DMS153 treated with DMSO at 0.1 percent for 48 hours (cell line): ENCODE measurements around the gene ERN2.
"Not testable (repeated sequence)": the region's sequence is repeated elsewhere in the genome, so short reads cannot be mapped to it uniquely, and the experiment has no call there.

Experiments
- DNase-seq: peaks from one replicate; lab custom pipeline; 2025; ENCODE audit not compliant: unreplicated experiment; lab: John Stamatoyannopoulos, UW

Gene ERN2

DNA sequence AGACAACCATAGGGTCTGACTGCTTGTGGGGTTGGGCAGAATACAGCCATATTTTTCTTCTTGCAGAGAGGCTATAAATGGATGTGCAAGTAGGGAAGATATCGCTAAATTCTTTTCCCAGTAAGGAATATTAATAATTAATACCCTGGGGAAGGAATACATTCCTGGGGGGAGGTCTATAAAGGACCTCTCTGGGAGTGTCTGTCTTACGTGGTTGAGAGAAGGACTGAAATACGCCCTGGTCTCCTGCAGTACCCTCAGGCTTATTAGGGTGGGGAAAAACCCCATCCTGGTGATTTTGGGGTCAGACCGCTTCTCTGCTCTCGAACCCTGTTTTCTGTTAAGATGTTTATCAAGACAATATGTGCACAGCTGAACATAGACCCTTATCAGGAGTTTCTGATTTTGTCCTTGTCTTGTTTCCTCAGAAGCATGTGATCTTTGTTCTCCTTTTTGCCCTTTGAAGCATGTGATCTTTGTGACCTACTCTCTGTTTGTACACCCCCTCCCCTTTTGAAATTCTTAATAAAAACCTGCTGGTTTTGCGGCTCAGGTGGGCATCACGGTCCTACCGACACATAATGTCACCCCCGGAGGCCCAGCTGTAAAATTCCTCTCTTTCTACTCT lies 9.7 kb upstream of the ERN2 start:
- DNase-seq, result not testable (repeated sequence)

DNA sequence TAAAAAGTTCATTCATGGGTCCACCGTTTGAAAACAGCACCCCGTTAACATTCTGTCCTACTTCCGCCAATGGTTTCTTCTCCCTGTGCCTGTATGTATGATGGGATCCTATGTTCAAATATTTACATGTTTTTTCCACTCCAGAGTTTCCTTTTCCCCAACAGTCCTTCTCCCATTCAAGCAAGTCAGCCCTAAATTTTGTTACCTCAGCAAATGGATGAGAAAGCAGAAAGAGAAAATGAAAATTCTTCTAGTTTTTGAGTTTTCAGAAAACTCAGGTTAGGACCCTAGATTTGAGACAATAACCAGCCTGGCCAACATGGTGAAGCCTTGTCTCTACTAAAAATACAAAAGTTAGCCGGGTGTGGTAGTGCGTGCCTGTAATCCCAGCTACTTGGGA lies 3.5 kb upstream of the ERN2 start:
- DNase-seq, result no peak

DNA sequence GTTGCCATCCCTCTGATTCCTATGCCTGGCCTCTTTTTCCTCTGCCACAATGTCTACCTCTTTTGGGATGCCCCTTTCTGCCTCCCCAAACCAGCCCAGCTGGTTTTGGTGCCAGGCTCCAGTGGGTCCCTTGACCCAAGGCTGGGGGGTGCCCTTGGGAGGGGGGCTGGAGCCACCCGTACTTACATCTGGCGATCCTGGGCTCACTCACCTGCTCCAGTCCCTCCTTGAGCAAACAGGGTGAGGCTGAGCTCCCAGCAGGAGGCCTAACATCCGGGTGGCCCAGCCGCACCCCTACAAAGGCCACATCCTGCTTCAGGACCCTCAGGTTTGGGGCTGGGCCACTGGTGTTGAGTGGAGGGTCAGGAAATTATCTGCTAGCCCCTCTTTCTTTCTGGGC lies 1.2 kb downstream of the ERN2 start:
- DNase-seq, result no peak

DNA sequence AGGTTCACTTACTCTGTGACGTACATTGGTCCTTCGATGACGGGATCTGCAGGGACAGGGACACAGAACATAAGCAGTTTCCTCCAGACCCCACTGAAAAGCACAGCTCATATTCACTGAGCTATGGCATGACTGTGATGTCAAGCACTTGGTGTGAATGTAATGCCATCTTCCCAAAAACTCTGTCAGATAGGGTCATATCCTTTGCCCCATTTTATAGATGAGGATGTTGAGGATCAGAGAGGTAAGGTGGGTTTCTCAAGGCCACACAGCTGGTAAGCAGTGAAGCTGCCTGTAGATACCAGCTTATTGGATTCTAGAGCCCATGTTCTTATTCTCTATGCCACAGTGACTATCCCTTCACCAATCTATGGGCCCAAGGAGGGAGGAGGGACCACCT lies 2.5 kb downstream of the ERN2 start:
- no peak for DNase-seq

DNA sequence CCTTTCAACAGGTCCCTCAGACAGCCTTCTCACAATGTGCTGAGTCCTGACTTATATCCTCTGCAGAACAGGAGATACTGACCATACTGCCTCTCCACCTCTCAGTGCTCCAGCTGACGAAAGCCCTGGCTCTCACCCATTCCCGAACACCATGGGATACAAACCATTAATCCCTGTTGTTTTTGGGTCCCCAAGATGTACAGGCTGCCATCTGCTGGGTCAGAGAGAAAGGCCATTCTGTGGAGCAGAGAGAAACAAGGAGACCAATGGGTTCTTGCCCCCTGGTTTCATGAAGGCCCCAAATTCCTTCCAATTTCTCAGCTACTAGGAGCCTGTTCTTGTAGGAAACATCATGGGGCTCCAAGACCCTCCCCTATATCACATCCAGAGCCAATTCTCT lies 3.0 kb downstream of the ERN2 start:
- DNase-seq, result no peak

DNA sequence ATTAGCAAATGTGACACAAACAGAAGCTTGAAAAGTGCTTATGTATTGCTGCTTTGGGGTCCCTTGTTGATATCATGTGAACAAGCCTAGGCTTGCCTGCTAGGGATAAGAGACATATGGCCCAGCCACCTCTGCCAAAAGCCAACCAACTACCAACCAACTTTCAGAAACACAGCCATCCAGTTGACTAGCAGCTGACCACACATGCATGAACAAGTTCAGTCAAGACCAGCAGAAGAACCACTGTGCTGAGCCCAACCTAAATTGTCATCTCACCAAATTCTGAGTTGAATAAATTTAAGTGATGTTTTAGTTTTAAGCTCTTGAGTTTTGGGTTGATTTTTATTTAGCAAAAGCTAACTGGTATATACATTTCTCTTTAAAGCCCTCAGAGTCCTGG lies 3.5 kb downstream of the ERN2 start:
- DNase-seq, result no peak

DNA sequence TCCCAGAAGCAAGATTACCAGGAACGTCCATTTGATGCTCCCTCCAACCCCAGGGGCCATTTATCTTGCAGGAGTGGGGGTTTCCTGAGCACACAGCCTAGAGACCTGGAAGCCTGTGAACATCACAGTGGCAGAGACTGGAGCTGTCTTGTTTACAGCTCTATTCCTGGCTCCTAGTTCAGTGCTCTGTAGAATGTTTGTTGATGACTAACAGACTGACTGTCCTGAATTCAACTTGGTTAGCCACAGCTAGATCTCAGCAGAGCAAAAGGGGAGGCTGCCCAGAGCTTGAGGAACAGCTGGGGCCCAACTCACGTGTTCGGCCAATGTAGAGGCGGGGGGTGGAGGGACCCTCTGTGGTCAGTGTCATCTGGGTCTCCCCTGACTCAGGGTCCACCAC lies 6.6 kb downstream of the ERN2 start:
- DNase-seq, result no peak

DNA sequence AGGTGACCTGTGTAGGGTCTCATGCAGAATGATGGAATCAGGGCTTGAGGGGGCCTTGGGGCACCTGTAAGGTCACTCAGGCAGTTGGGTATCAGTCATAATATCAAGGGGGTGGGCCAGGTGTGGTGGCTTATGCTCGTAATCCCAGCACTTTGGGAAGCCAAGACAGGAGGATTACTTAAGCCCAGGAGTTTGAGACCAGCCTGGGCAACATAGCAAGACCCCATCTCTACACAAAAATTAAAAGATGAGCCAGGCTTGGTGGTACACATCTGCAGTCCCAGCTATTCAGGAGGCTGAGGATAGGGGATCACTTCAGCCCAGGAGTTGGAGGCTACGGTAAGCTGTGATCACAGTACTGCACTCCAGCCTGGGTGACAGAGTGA lies 7.5 kb downstream of the ERN2 start:
- no peak for DNase-seq

DNA sequence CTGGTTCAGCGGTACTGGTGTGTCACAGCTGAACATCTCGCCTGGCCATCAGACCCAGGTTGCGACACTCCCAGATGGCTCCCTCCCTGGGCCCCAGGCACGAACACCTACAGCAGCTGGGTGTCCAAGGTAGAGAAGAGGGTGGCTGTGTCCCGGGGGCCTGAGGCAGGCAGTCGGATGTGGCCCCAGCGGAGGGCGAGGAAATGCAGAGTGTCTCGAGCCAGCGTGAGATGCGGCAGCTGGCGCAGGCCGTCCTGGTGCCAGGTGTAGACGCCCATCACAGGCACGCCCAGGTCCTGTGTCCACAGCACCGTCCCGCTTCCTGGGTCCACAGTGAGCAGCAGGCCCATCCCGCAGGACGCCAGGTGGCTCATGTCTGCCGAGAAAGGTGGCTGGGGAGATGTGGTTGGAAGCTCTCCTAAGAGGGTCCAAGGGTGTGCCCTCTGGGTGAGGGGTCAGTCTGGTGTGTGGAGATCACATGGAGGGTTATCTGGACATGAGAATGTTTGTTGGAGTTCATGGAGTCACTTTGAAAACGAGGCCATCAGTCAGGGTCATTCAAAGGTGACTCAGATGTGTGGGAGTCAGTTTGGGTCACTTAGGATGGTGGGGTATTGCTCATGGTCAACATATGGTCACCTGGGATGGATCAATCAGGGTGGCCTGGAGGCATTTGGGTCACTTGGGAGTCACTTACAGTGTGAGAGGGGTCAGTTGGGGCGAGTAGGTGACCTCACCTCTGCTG lies 8.1 kb downstream of the ERN2 start:
- DNase-seq, result no peak

DNA sequence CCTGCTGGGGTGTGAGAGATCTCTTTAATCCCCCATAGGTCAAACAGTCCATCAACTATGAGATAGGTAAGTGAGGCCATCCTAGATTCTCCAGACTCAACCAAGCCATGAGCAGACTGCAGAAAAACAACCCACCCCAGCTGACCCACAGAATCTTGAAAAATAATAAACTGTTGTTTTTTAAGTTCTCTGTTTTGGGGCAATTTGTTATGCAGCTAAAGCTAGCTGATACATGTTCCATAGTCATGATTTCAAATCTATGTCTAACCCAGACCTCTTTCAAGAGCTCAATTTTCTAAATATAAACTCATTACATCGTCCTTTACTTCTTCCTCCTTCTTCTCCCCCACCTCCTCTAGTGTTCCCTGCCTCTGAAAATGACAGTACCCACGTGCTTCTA lies 10.1 kb downstream of the ERN2 start:
- DNase-seq, result no peak

DNA sequence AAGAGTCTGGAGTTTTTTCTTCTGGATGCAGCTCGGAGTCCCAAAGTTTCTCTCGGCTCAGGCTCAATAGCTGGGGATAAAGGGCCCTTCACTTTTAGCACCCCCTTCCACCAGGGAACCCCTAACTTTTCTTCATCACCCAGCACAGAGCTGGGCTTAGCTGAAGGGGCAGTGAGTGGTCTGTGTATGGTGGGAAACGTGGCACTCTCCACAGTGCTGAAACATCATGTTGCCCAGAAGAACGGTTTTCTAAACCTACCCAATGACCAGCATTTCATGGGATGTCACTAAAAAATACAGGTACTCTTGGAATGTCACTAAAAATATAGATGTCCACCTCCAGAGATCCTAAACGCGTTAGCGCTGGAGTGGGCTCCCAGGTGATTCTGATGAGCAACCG lies 12.0 kb downstream of the ERN2 start:
- no peak for DNase-seq

DNA sequence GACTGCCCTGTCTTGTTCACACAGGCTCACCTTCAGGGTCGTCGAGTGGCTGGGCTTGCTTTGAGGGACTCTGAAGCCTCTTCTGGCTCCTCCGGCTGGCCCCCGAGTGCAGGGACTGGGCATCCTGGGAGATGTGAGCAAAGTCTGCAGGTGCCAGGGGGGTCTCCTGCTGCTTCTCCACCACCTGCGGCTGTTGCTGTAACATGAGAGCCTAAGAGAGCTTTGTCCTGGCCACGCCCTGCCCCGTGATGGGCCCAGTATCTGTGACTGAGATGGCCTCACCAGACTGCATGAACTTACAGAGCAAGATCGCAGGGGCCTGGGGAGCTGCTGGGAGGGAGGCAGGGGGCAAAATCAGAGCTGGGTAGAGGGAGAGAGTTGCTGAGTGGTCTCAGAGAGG lies 12.5 kb downstream of the ERN2 start:
- DNase-seq, result peak; percentile 10

DNA sequence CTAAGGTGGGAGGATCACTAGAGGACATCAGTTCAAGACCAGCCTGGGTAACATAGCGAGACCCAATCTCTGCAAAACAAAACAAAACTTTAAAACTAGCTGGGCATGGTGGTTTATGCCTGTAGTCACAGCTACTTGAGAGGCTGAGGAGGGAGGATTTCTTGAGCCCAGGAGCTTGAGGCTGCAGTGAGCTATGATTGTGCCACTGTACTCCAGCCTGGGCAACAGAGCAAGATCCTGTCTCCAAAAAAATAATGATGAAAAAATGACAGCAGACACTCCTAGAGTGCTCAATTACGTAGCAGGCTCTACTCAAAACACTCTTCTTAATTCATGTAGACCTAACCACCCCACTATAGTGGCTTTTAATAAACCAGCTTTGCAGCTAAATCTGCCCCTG lies 12.9 kb downstream of the ERN2 start:
- no peak for DNase-seq

DNA sequence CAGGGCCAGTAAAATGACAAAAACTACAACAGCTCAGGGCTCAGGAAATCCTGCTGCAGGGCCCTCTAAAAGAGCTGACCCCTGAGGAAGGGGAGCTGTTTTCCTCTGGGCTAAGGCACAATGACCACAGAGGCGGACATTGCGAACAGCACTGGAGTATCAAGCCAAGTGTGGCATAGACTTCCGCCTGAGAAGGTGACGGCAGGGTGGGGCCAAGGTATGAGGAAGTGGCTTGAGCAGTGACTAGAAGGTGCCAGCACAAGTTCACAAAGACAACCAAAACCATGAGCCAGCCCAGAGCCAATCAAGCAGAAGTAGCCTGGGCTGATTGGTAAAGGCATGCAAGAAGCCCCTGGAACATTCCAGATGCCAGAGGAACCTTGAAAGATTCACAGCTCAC lies 13.9 kb downstream of the ERN2 start:
- DNase-seq, result no peak

DNA sequence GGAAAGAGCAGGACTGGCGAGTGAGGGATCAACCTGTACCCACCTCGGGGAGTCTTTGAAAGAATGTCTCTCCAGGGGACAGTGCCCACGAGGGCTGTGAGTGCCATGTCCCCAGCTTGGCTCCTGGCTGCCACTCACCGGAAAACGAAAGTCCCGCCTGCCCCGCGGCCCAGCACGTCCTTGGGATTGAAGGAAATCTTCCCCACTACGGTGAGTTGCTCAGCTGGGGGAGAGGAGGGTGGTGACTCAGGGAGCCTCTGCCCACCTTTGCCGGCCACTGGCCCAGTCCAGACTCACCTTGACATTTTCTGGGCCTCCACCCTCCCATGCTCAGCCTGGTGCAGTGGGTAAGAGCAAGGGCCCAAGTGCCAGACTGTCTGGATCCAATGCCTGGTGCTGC lies 17.3 kb downstream of the ERN2 start:
- no peak for DNase-seq

DNA sequence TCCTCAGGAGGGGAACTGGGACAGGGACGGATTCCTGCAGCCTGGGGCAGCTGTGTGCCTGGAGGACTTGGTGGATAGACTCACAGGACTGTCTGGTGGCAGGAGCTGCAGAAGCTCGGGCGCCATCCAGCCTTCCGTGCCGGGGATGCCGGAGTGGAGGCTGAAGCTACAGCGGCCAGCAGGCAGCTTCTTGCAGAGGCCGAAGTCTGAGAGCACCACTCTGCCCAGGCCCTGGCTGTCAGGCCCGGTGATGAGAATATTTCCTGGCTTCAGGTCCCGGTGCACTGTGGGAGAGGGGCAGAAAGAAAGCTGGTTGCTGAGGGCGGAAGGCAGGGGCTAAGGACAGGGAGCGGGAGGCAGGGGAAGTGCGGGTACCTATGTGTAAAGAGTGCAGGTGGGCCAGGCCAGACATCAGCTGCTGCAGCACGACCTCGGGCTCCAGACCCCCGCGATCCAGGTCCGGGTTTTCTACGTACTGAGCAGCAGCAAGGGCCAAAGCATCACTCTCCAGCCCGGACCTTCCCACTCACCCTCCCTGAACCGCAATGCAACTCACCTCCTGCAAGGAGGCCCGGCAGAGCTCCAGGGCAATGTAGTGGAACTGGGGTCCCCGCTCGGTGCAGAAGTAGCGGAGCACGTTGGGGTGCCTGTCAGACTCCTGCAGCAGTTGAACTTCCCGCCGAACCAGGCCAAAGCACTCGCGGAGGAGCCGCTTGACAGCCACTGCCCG lies 18.2 kb downstream of the ERN2 start:
- no peak for DNase-seq

DNA sequence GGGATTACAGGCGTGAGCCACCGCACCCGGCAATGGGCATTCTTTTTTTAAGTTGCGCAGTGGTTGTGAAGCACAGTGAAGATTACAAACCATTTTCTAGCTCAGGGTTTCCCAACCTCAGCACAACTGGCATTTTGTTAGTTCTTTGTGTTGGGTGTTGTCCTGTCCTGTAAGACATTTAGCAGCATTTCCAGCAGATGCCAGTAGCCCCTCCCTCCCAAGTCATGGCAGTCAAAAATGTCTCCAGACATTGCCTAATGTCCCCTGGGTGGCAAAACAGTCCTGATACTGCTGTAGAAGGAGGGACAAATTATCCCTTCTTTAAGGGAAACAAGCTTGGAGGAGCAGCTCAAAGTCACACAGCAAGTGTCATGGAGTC lies 18.8 kb downstream of the ERN2 start:
- DNase-seq, result no peak

DNA sequence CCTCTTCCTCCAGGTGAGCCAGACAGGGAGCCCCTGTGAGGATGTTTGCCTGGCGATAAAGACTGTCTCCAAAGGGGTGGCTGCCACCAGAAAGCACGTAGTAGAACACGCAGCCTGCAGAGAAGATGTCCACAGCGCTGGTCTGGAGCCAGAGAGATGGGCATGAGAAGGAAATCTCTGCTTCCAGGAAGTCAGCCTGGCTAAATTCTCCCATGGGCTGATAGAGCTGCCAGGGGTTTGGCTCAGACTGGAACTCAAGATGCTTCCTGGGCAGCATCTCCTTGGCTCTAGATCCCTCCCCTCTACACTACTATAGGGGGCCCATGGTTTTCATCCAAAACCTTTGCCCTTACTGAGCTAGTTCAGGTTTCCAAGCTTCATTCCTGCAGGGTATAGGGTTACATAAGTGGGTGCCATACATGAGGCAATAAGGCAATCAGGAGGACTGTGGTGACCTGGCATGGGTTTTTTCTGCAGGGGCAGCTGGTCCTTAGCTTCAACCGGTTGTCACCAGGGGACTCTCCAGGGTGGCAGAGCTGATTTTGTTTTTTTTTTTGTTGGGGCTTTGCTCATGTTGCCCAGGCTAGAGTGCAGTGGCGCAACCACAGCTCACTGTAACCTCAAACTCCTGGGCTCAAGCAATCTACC lies 20.7 kb downstream of the ERN2 start:
- DNase-seq, result no peak

DNA sequence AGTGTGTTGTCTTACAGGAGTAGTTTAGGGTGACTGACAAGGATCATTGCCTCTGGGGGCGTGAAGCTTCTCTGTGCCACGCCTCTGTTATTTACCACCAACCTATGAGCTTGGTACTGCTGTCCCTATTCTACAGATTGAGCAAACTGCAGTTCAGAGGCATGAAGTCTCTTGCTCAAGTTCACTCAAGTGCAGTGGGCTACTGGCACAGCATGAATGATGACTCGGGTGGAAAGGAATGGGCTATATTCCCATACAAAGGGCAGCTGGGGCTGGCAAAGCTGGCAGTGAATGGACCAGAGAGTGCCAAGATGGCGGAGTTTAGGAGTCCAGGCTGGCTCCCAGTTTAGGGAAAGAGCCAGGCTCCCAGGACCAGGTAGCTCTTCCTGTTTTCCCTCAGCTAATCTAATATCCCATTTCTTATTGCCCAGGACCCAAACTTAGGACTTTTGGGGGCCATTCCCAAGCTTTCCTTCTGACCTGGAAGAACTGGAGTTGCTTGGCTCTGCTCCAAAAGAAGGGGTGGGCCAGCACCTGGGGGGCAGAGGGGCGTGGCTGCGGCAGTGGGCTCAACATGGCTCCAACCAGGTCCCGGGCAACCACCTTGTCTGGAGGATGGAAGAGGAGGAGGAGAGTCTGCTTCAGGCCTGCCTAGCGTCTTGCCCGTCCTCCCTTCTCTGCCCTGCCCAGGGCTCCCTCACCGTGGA lies 21.4 kb downstream of the ERN2 start:
- no peak for DNase-seq

DNA sequence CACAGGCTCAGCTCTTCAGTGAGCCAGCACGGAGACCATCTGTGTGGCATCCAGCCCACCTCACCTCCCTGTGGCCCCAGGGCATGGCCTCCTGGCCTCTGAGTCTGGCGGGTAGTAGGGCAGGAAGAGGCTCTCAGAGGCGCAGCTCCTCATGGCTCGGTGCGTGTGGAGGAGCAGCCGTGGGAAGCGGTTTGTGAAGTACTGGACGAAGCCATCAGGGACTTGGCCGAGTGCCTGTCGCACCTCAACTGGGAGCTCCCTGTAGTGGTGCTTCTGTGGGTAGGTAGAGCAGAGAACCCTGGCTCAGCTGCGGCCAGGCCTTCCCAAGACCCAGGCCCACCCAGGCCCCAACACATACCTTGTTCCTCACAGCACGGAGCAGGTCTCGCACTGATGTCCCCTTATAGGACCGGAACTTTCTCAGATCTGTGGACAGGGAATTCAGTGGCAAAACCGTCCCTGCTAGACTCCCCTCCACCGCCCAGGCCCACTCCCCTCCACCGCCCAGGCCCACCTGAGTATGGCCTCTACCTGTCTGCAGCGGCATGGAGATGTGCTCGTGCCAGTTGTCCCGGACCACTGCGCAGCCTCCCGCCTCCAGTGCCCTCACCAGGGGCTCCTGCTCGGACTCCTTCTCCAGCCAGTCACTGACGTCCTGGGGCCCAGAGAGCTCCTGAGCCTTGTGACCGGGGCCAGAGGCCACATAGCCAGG lies 22.1 kb downstream of the ERN2 start:
- no peak for DNase-seq
